Measurements from ENCODE around the gene SGMS1. TPM values are rescaled to one million over a fixed set of nuclear protein-coding genes. Genes with fewer than 3 reads are reported as not detected.
A peak's percentile ranks its signal among the peaks of the same experiment; 100 is the strongest.

The SGMS1 gene
- total and polyA plus RNA-seq, 11 donors, result 6.9 to 40.6 (median 19.6) TPM

DNA sequence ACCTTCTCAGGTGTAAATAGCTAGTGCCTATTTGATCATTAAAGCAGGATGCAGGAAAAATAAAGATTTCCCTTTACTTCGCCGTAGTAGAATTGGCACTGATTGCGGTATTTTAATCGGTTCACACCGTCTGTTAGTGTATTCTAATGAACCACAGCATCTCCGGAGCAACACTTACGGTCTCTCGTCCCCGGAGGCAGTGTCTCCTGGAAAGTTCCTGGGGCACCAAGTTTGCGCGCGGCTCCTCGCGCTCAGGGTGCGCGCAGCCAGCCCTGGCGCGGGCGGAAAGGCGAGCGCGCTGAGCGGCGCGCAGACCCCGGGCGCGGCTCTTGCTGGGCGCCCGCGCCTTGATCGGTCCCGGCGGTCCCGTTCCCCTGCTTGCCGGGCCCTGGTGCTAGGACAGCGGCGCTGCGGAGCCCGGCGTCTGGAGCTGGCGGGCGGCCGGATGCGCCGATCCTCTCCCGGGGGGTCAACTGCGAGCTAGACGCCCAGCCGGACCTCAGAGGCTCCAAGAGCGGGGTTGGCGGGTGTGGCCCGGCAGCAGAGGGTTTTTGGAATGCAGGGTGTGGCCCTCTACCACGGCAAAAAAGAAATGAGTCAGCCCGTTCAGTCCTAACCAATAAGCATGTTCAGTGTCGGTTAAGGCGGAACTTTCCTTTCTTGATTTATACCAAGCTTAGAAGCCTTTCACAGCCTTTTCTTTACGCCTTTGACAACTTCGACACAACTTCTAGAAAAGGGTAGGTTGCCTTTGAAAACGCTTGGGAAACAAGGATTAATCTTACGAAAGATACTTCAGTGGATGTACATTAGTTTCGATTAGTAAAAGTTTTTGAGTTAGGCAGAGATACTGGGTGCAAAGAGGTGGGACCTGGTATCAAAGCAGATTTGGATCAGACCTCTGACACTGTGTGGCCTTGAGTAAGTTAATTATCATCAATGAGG lies 205.6 kb downstream of the SGMS1 start:
- Histone ChIP-seq H3K27ac (peak overlapping the region; percentile 54 to 91 (median 76)), H3K36me3 (no peaks in the 10 kb centered on the region), H3K27me3 (no peaks in the 10 kb centered on the region), H3K4me3 (peak overlapping the region; percentile 50 to 88 (median 75)), H3K9me3 (no peaks in the 10 kb centered on the region), H3K4me1 (peaks cover 0 to 86% (median 9%) of the 10 kb centered on the region in 12 donors)
- DNase-seq, result peak; percentile 79 to 88 (median 85)
- peak; percentile 65 to 96 (median 91) for ATAC-seq
- WGBS, 4 donors, result 3 to 4% (median 3%) methylated on average over 41 to 62 of the region's 62 CpGs
- TF ChIP-seq, protein P1, sequence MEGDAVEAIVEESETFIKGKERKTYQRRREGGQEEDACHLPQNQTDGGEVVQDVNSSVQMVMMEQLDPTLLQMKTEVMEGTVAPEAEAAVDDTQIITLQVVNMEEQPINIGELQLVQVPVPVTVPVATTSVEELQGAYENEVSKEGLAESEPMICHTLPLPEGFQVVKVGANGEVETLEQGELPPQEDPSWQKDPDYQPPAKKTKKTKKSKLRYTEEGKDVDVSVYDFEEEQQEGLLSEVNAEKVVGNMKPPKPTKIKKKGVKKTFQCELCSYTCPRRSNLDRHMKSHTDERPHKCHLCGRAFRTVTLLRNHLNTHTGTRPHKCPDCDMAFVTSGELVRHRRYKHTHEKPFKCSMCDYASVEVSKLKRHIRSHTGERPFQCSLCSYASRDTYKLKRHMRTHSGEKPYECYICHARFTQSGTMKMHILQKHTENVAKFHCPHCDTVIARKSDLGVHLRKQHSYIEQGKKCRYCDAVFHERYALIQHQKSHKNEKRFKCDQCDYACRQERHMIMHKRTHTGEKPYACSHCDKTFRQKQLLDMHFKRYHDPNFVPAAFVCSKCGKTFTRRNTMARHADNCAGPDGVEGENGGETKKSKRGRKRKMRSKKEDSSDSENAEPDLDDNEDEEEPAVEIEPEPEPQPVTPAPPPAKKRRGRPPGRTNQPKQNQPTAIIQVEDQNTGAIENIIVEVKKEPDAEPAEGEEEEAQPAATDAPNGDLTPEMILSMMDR (IDR thresholded peaks at IDR 0.05), result peak in 4 of 12 donors; percentile 15 to 40 (median 26)
- peak in 1 of 2 donors; percentile 61 for TF ChIP-seq POLR2A (IDR thresholded peaks at IDR 0.05)
- intact Hi-C loops (cut with DNase I), result loop anchor here in 7 of 10 donors (1.0 to 5.0 kb wide), 8 partner anchors 13 to 207 kb away; partner anchors contain the start of gene SGMS1 (in 3 of the 7)

DNA sequence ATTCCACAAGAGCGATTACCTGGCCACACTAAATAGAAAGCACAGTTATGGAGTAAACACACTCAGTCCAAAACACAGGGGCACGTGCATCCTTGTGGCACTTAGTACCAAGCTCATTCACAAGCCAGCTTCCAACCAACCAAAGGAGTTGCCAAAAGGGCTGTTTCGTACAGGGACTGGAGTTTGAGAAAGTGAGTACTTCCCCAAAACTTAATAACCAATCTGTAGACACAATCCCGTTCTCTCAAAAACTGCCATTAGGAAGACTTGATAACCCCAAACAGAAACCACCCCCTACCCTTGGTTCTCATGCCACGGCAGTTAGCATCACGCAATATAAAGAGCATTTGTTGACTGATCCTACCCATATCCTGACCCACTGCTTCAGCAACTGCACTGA lies 206.3 kb downstream of the SGMS1 start:
- Histone ChIP-seq H3K27me3 (no peaks in the 10 kb centered on the region), H3K4me1 (peaks cover 0 to 86% (median 10%) of the 10 kb centered on the region in 12 donors), H3K9me3 (no peaks in the 10 kb centered on the region), H3K27ac (peak overlapping the region; percentile 54 to 91 (median 76)), H3K36me3 (no peaks in the 10 kb centered on the region), H3K4me3 (peak overlapping the region; percentile 50 to 88 (median 75))
- ATAC-seq (peak in 1 of 4 donors; percentile 13), DNase-seq (no peak)
- intact Hi-C loops (cut with DNase I), result loop anchor here in 6 of 10 donors (2.0 to 5.0 kb wide), 6 partner anchors 45 to 207 kb away; partner anchors contain the start of gene SGMS1 (in 3 of the 6)
- 33 to 51% (median 39%) methylated on average over 6 of the region's 6 CpGs for WGBS, 4 donors
- TF ChIP-seq POLR2A (IDR thresholded peaks at IDR 0.05), result no peak
- TF ChIP-seq, protein P1 (IDR thresholded peaks at IDR 0.05), result no peak

DNA sequence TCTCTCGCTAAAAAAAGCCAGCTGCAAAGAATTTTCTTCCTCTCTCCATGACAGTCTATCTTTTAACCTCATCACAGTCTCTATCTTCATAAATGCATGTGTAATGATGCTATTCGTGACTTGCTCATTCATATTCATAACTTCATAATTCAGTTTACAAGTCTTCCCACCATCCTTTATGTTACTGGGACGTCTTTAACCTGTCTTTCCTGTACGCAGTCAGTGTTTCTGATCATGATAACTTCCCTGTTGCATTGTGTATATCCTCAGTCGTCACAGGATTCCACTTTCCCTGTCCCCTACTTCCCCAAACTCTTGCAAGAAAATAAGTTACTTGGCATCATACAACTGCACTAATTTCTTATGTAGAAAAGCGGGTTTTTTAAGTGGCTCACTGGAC lies 206.9 kb downstream of the SGMS1 start:
- WGBS, 4 donors, result 59 to 68% (median 63%) methylated on average over 6 of the region's 6 CpGs
- intact Hi-C loops (cut with DNase I), result loop anchor here in 6 of 10 donors (2.0 to 5.0 kb wide), 6 partner anchors 45 to 208 kb away; partner anchors contain the start of gene SGMS1 (in 3 of the 6)
- Histone ChIP-seq H3K4me1 (peaks cover 0 to 87% (median 14%) of the 10 kb centered on the region in 12 donors), H3K27ac (peak overlapping the region in 2 of 12 donors; percentile 11 to 77), H3K9me3 (no peaks in the 10 kb centered on the region), H3K4me3 (peak overlapping the region in 9 of 12 donors; percentile 52 to 88 (median 78)), H3K27me3 (no peaks in the 10 kb centered on the region), H3K36me3 (no peaks in the 10 kb centered on the region)
- no peak for ATAC-seq
- TF ChIP-seq POLR2A (IDR thresholded peaks at IDR 0.05), result no peak
- TF ChIP-seq, protein P1 (IDR thresholded peaks at IDR 0.05), result no peak
- DNase-seq, result no peak

Data from heart left ventricle (tissue), 16 donors.